Adipocyte (in vitro differentiated cells): ENCODE measurements around the gene AOPEP.
A peak's percentile ranks its signal among the peaks of the same experiment; 100 is the strongest.
"Not testable (repeated sequence)": the region's sequence is repeated elsewhere in the genome, so short reads cannot be mapped to it uniquely, and the experiment has no call there.

ENCODE experiments used
- DNase-seq: peaks from one replicate; pipeline ENCODE4 v3.0.0-alpha.2; 2015; ENCODE audit warnings: low read depth
- H3K27me3 ChIP-seq: replicated peaks from 2 replicates; pipeline ENCODE4 v1.7.0; 2013; ENCODE audit warnings: mild to moderate bottlenecking, low read length, moderate library complexity; ENCODE audit not compliant: control insufficient read depth, insufficient read depth
- H3K36me3 ChIP-seq: 2 replicates; pipeline ENCODE4 v1.7.0; 2013; ENCODE audit warnings: low read length, mild to moderate bottlenecking, moderate library complexity; ENCODE audit not compliant: control insufficient read depth, insufficient read depth, severe bottlenecking
- H3K4me1 ChIP-seq: 2 replicates; pipeline ENCODE4 v1.7.0; 2013; ENCODE audit warnings: mild to moderate bottlenecking, low read length, moderate library complexity; ENCODE audit not compliant: control insufficient read depth, insufficient read depth
- H3K4me3 ChIP-seq: 2 replicates; pipeline ENCODE4 v1.7.0; 2013; ENCODE audit warnings: mild to moderate bottlenecking, low read length, moderate library complexity
- H3K9ac ChIP-seq: 2 replicates; pipeline ENCODE4 v1.7.0; 2013; ENCODE audit warnings: mild to moderate bottlenecking, low read length, moderate library complexity
- H3K9me3 ChIP-seq: 2 replicates; pipeline ENCODE4 v1.7.0; 2013; ENCODE audit warnings: mild to moderate bottlenecking, low read length, moderate library complexity; ENCODE audit not compliant: control insufficient read depth

The AOPEP gene

DNA sequence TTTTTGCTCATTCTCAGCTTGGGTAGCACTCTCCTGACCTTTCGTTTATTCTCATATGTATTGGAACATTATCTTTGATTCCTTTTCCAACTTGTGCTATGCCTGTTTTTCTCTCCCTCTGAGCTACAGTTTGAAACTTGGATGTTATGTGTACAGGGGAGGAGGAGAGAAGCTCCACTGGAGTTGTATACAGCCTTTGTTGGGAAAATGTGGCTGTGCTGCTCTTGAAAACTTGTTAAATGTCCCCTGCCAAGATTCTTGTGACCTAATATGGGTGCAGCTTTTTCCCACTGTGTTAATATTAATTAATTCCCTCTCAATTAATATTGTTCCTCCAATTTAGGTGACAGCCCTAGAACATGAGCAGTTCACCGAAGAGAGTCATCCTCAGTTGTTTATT lies 235.4 kb downstream of the AOPEP start:
- H3K4me3 ChIP-seq: no peak overlapping the region
- H3K36me3 ChIP-seq: peaks cover under 1% of the 10 kb centered on the region
- H3K9ac ChIP-seq: no peak overlapping the region
- H3K4me1 ChIP-seq: no peaks in the 10 kb centered on the region
- no peaks in the 10 kb centered on the region for H3K27me3 ChIP-seq
- no peaks in the 10 kb centered on the region for H3K9me3 ChIP-seq
- no peak for DNase-seq

- H3K36me3 ChIP-seq, H3K9me3 ChIP-seq, H3K9ac ChIP-seq, H3K4me1 ChIP-seq, DNase-seq, H3K4me3 ChIP-seq, H3K27me3 ChIP-seq: not testable (repeated sequence)
Observed at GRCh38 chr9:94965631-94966030, 239.1 kb downstream of the AOPEP start.

- H3K4me1 ChIP-seq, H3K36me3 ChIP-seq, H3K4me3 ChIP-seq: not testable (repeated sequence)
Observed at GRCh38 chr9:94966046-94966445, 239.5 kb downstream of the AOPEP start.

DNA sequence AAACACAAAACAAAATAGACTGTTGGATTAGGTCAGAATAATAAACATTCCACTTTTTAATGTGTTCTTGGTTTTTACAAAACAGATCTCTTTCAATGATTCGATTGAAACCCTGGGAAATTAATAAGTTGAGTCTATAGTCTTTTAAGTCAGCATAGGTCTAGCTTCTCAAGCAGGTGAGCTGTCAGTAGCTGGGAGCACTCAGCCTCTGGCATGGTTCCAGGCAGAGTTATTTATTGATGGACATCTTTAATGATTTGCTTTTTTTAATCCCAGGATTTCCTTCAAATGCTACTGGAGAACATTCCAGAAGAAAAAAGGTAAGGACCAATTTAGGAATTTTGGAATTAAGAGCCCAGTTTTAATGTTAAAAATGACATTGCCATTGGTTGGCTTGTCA lies 241.0 kb downstream of the AOPEP start:
- H3K4me3 ChIP-seq: no peak overlapping the region
- no peaks in the 10 kb centered on the region for H3K36me3 ChIP-seq
- DNase-seq: no peak
- H3K9ac ChIP-seq: no peak overlapping the region
- H3K27me3 ChIP-seq: no peaks in the 10 kb centered on the region
- H3K9me3 ChIP-seq: no peaks in the 10 kb centered on the region
- no peaks in the 10 kb centered on the region for H3K4me1 ChIP-seq

More at GRCh38 chr9:94966046-94966445, 239.5 kb downstream of the AOPEP start:
- DNase-seq, H3K9ac ChIP-seq, H3K27me3 ChIP-seq, H3K9me3 ChIP-seq: not testable (repeated sequence)

DNA sequence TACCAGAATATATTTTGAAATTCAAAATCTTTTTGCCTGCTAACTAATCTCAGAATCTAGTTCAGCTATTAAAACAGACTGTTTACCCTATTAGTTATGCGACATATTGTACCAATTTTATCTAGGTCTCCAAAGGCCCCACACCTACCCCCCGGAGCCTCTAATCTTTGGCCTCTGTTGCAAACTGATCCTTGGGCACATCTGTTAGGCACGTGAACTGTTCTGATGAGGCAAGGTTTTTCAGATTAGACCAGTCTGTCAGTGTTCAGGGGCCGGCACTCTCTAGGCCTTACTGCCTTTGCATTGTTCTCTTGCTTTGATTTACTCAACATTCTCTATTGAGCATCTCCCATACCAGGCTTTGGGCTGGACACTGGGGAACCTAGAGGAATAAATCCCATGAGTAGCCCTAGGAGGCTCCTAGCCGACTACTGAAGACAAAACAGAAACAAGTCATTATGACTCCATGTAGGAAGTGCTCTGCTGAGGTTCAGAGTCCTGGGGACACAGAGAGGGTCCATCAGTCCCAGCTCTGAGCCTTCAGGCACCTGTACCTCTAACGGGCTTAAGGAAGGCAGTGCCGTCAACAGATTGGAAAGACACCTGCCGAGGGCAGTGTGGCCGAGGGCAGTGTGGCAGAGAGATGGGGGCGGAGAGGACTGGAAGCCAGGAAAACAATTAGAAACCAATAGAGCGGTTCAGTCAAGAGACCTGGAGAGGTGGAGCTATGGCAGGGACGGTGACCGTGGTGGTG lies 245.1 kb downstream of the AOPEP start:
- Histone ChIP-seq H3K27me3 (no peaks in the 10 kb centered on the region), H3K4me3 (no peak overlapping the region), H3K9me3 (no peaks in the 10 kb centered on the region), H3K4me1 (peaks cover 17% of the 10 kb centered on the region), H3K36me3 (no peaks in the 10 kb centered on the region), H3K9ac (no peak overlapping the region)
- DNase-seq: no peak

- Histone ChIP-seq H3K9me3 (no peaks in the 10 kb centered on the region), H3K36me3 (no peaks in the 10 kb centered on the region), H3K4me3 (no peak overlapping the region), H3K9ac (no peak overlapping the region), H3K27me3 (no peaks in the 10 kb centered on the region), H3K4me1 (peaks cover 17% of the 10 kb centered on the region)
- DNase-seq: peak; percentile 67
Observed at GRCh38 chr9:94973451-94973941, 247.0 kb downstream of the AOPEP start.

GRCh38 chr9:94974154-94974879 lies 247.8 kb downstream of the AOPEP start:
- peaks cover 17% of the 10 kb centered on the region for H3K4me1 ChIP-seq
- no peak overlapping the region for H3K4me3 ChIP-seq
- no peaks in the 10 kb centered on the region for H3K9me3 ChIP-seq
- H3K9ac ChIP-seq: peak overlapping the region; percentile 22
- H3K36me3 ChIP-seq: no peaks in the 10 kb centered on the region
- peak; percentile 34 for DNase-seq
- no peaks in the 10 kb centered on the region for H3K27me3 ChIP-seq

GRCh38 chr9:94975480-94975879 lies 249.0 kb downstream of the AOPEP start:
- DNase-seq: no peak
- no peak overlapping the region for H3K9ac ChIP-seq
- peaks cover 17% of the 10 kb centered on the region for H3K4me1 ChIP-seq

DNA sequence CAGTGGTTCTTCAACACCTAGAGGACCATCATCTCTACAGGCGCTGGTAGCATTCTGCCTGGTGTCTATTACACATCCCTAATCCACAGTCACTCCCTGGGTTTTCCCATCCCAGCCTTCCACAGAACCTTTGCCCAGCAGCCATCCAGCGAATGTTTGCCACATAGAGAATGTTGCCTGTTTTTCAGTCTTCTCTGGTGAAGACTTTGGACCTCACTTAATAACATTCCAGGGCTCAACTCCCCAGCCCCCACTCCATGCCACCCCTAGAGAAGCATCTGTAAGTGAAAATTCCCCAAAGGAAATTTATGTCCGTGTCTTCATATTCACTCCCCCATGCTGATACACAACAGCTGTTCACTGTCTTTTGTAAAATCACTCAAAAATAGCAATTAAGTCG lies 249.6 kb downstream of the AOPEP start:
- no peaks in the 10 kb centered on the region for H3K27me3 ChIP-seq
- no peak overlapping the region for H3K4me3 ChIP-seq
- no peak for DNase-seq
- no peaks in the 10 kb centered on the region for H3K36me3 ChIP-seq
- peaks cover 17% of the 10 kb centered on the region for H3K4me1 ChIP-seq
- H3K9ac ChIP-seq: no peak overlapping the region
- no peaks in the 10 kb centered on the region for H3K9me3 ChIP-seq

More at GRCh38 chr9:94975480-94975879, 249.0 kb downstream of the AOPEP start:
- H3K9me3 ChIP-seq: no peaks in the 10 kb centered on the region
- no peak overlapping the region for H3K4me3 ChIP-seq
- no peaks in the 10 kb centered on the region for H3K36me3 ChIP-seq
- H3K27me3 ChIP-seq: no peaks in the 10 kb centered on the region

DNA sequence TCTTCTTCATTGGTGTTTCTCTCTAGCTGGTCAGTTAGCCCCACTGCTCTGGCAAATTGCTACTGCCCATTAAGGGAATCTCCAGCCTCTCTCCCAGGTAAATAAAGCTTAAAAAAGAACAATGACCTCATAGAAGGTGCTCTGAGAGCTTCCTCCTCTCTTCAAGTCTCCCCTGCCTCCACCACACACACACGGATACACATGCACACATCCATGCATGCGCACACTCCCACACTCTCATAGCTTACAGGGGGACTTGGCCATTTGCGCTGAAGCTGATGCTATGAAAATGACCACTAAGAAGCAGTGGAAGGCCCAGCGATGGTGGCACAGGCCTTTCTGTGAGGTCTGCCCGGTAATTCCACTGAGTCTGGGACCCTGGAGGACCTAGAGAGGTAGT lies 250.9 kb downstream of the AOPEP start:
- no peak for DNase-seq
- H3K36me3 ChIP-seq: no peaks in the 10 kb centered on the region

GRCh38 chr9:94979904-94980507 lies 253.5 kb downstream of the AOPEP start:
- Histone ChIP-seq H3K4me1 (no peaks in the 10 kb centered on the region), H3K27me3 (no peaks in the 10 kb centered on the region), H3K9me3 (no peaks in the 10 kb centered on the region), H3K4me3 (no peak overlapping the region), H3K36me3 (no peaks in the 10 kb centered on the region), H3K9ac (no peak overlapping the region)
- DNase-seq: no peak

More for the DNA sequence above, 250.9 kb downstream of the AOPEP start:
- Histone ChIP-seq H3K27me3 (no peaks in the 10 kb centered on the region), H3K4me3 (no peak overlapping the region), H3K4me1 (peaks cover 17% of the 10 kb centered on the region), H3K9me3 (no peaks in the 10 kb centered on the region), H3K9ac (no peak overlapping the region)
